Endothelial cell of umbilical vein (primary cell): Measurements from ENCODE around the gene EPB41L4B. TPM values are rescaled to one million over a fixed set of nuclear protein-coding genes. Genes with fewer than 3 reads are reported as not detected.

Experiments
- BruUV-seq: library from RNA; stranded (reverse); fragments of 400-500 nt; replicated peaks from 2 replicates; lab custom pipeline; 2021; lab: Mats Ljungman, UMichigan
- CTCF ChIA-PET: fragments of 300-600, 350-600 bp; sonication (Branson Sonifier 250); formaldehyde crosslinking; loops from one replicate; lab custom pipeline; 2021; ENCODE audit warnings: antibody characterized with exemption, inconsistent platforms; lab: Charles Lee
- POLR2A ChIA-PET: fragments of 300-600, 350-600 bp; sonication (Branson Sonifier 250); formaldehyde crosslinking; loops from one replicate; lab custom pipeline; 2021; ENCODE audit warnings: antibody characterized with exemption, inconsistent platforms; lab: Charles Lee
- DNase-seq: peaks from one replicate; pipeline ENCODE4 v3.0.0-alpha.2; 2011; ENCODE audit warnings: low read depth, low spot score
- FAIRE-seq: peaks from 2 replicates; lab custom pipeline; 2011; peaks lifted over from hg19 to GRCh38; lab: Jason Lieb, UNC
- H2AFZ ChIP-seq: 2 replicates; pipeline ENCODE4 v1.6.0; 2012; ENCODE audit warnings: low read depth, low read length, control low read depth, inconsistent platforms
- H3K27ac ChIP-seq: 2 replicates; pipeline ENCODE4 v1.5.1; 2011; ENCODE audit warnings: low read depth, mild to moderate bottlenecking, control low read depth, low read length, moderate library complexity; ENCODE audit not compliant: insufficient read depth
- H3K27me3 ChIP-seq, 2 experiments: 2 replicates each; pipeline versions ENCODE4 v1.6.0 to v1.6.1; 2011; ENCODE audit warnings: low read length in 2 of 2, mixed read lengths in 1 of 2; ENCODE audit not compliant: control insufficient read depth in 2 of 2, insufficient read depth in 2 of 2
- H3K36me3 ChIP-seq, 2 experiments: 2 replicates in 1 of 2; 3 replicates in 1 of 2; pipeline ENCODE4 v1.5.1; 2011; ENCODE audit warnings: low read length in 2 of 2, mild to moderate bottlenecking in 1 of 2, moderate library complexity in 1 of 2; ENCODE audit not compliant: control insufficient read depth in 2 of 2, insufficient read depth in 2 of 2; ENCODE audit errors: extremely low read depth in 1 of 2
- H3K4me1 ChIP-seq: 3 replicates; pipeline ENCODE4 v1.5.1; 2011; ENCODE audit warnings: mild to moderate bottlenecking, low read length; ENCODE audit not compliant: control insufficient read depth, insufficient read depth; ENCODE audit errors: extremely low read depth
- H3K4me2 ChIP-seq: 2 replicates; pipeline ENCODE4 v1.6.1; 2011; ENCODE audit warnings: low read length, control low read depth, mixed read lengths; ENCODE audit not compliant: insufficient read depth
- H3K4me3 ChIP-seq, 3 experiments: fragments of 200-600 bp in 1 of 3; sonication (generic), shearing (Covaris generic) in 1 of 3; replicated peaks in 1 of 3; 2 replicates each; pipeline ENCODE4 v1.5.1; 2011 to 2016; ENCODE audit warnings: control low read depth in 3 of 3, low read length in 3 of 3, mild to moderate bottlenecking in 2 of 3, inconsistent platforms in 1 of 3, low read depth in 1 of 3, moderate library complexity in 1 of 3; ENCODE audit not compliant: insufficient read depth in 1 of 3
- H3K79me2 ChIP-seq: 2 replicates; pipeline ENCODE4 v1.6.0; 2012; ENCODE audit warnings: low read length, inconsistent platforms; ENCODE audit not compliant: control insufficient read depth, insufficient read depth
- H3K9ac ChIP-seq: replicated peaks from 2 replicates; pipeline ENCODE3; 2011; ENCODE audit warnings: low read length, control low read depth; ENCODE audit not compliant: insufficient read depth; ENCODE audit errors: extremely low read depth
- H3K9me1 ChIP-seq: replicated peaks from 3 replicates; pipeline ENCODE4 v1.6.0; 2011; ENCODE audit warnings: mild to moderate bottlenecking, low read length; ENCODE audit not compliant: control insufficient read depth, insufficient read depth; ENCODE audit errors: extremely low read depth
- H3K9me3 ChIP-seq: replicated peaks from 2 replicates; pipeline ENCODE4 v1.5.1; 2012; ENCODE audit warnings: low read length, inconsistent platforms; ENCODE audit not compliant: control insufficient read depth, insufficient read depth
- H4K20me1 ChIP-seq: replicated peaks from 2 replicates; pipeline ENCODE3; 2011; ENCODE audit warnings: mild to moderate bottlenecking, low read length; ENCODE audit not compliant: control insufficient read depth, insufficient read depth; ENCODE audit errors: extremely low read depth
- EZH2 ChIP-seq: IDR thresholded peaks from 2 replicates; pipeline ENCODE4 v1.6.1; 2012; ENCODE audit warnings: borderline replicate concordance, low read depth, mild to moderate bottlenecking, moderate library complexity, low read length, inconsistent platforms; ENCODE audit not compliant: severe bottlenecking
- FOS ChIP-seq: IDR thresholded peaks from 2 replicates; pipeline ENCODE4 v1.6.1; 2011; ENCODE audit warnings: mild to moderate bottlenecking, low read length, moderate library complexity, borderline replicate concordance; ENCODE audit not compliant: insufficient read depth
- GATA2 ChIP-seq: IDR thresholded peaks from 2 replicates; pipeline ENCODE4 v1.7.0; 2011; ENCODE audit warnings: low read depth, mild to moderate bottlenecking, moderate library complexity, mixed read lengths, low read length; ENCODE audit not compliant: insufficient read length, insufficient read depth
- JUN ChIP-seq: IDR thresholded peaks from 2 replicates; pipeline ENCODE4 v1.6.1; 2011; ENCODE audit warnings: borderline replicate concordance, low read depth; ENCODE audit not compliant: insufficient read length, insufficient read depth
- MAX ChIP-seq: IDR thresholded peaks from 2 replicates; pipeline ENCODE4 v1.6.1; 2011; ENCODE audit not compliant: insufficient read depth, insufficient read length
- MYC ChIP-seq: IDR thresholded peaks from one replicate; pipeline ENCODE4 v1.6.1; 2011; ENCODE audit warnings: mild to moderate bottlenecking, low read depth, low read length
- POLR2A ChIP-seq: IDR thresholded peaks from 2 replicates; pipeline ENCODE4 v1.6.1; 2012; ENCODE audit warnings: low read depth, mild to moderate bottlenecking, control low read depth, low read length
- POLR2AphosphoS5 ChIP-seq: IDR thresholded peaks from 2 replicates; pipeline ENCODE4 v1.6.1; 2012; ENCODE audit warnings: low read depth, mild to moderate bottlenecking, control low read depth, low read length, moderate library complexity; ENCODE audit not compliant: insufficient read depth
- dilution Hi-C: fragments of 300-500 bp; cut with MboI; formaldehyde crosslinking; loops from one replicate; pipeline ENCODE4 v1.15.0; 2019; ENCODE audit warnings: low sequenced_read_pairs; ENCODE audit not compliant: extremely low pct_ligation_motif_present
- intact Hi-C: fragments of 100-400 bp; cut with micrococcal nuclease; formaldehyde crosslinking; loops from one replicate; pipeline ENCODE4 v1.10.0; 2022
- polyA plus RNA-seq, 4 experiments: library from polyadenylated mRNA; depleted of rRNA in 3 of 4; stranded (reverse) in 3 of 4; unstranded in 1 of 4; fragments of >200 nt; gene quantifications; 2 replicates each; pipeline versions ENCODE4 v1.2.1 to v1.2.3, GENCODE V29; 2011 to 2012; ENCODE audit warnings: missing spikeins in 1 of 4
- total RNA-seq: library from RNA; stranded (reverse); gene quantifications from 2 replicates; pipeline ENCODE4 v1.2.3, GENCODE V29; 2021
- TF ChIP-seq, protein P1 (sequence below), 2 donors: IDR thresholded peaks; 1 replicate in 1 of 2; 2 replicates in 1 of 2; pipeline ENCODE4 v1.5.1; 2011; ENCODE audit warnings: low read length in 2 of 2, mild to moderate bottlenecking in 2 of 2, moderate library complexity in 2 of 2, control low read depth in 1 of 2, inconsistent platforms in 1 of 2, low read depth in 1 of 2; ENCODE audit not compliant: insufficient read depth in 1 of 2; ENCODE audit errors: extremely low read depth in 1 of 2

The EPB41L4B gene
- total and polyA plus RNA-seq, 2 donors (not counting 3 experiments of a cell fraction or from before 2014, with no cell fraction given), result 0.10 to 0.15 TPM

- Histone ChIP-seq H4K20me1 (no peaks in the 10 kb centered on the region), H3K36me3 (no peaks in the 10 kb centered on the region), H3K27me3 (peaks cover 0 to 2% of the 10 kb centered on the region in 2 experiments), H3K79me2 (no peaks in the 10 kb centered on the region), H3K4me1 (no peaks in the 10 kb centered on the region), H3K9me1 (no peaks in the 10 kb centered on the region), H3K27ac (no peak overlapping the region), H3K4me3 (no peak overlapping the region), H3K4me2 (no peak overlapping the region), H2AFZ (no peak overlapping the region), H3K9me3 (no peaks in the 10 kb centered on the region), H3K9ac (no peak overlapping the region)
- dilution Hi-C loops (no loop called here), intact Hi-C loops (no loop called here)
- no TSS peak for BruUV-seq
- DNase-seq, result no peak
- ChIA-PET POLR2A (no interaction called here), CTCF (no interaction called here)
- no peak for FAIRE-seq
- no peak for TF ChIP-seq POLR2AphosphoS5
- TF ChIP-seq JUN, result no peak
- TF ChIP-seq MAX, result no peak
- TF ChIP-seq GATA2, result no peak
- no peak for TF ChIP-seq FOS
- TF ChIP-seq, protein P1, sequence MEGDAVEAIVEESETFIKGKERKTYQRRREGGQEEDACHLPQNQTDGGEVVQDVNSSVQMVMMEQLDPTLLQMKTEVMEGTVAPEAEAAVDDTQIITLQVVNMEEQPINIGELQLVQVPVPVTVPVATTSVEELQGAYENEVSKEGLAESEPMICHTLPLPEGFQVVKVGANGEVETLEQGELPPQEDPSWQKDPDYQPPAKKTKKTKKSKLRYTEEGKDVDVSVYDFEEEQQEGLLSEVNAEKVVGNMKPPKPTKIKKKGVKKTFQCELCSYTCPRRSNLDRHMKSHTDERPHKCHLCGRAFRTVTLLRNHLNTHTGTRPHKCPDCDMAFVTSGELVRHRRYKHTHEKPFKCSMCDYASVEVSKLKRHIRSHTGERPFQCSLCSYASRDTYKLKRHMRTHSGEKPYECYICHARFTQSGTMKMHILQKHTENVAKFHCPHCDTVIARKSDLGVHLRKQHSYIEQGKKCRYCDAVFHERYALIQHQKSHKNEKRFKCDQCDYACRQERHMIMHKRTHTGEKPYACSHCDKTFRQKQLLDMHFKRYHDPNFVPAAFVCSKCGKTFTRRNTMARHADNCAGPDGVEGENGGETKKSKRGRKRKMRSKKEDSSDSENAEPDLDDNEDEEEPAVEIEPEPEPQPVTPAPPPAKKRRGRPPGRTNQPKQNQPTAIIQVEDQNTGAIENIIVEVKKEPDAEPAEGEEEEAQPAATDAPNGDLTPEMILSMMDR (IDR thresholded peaks at IDR 0.05; ENCODE audit: extremely low read depth in 1 of 2, insufficient read depth in 1 of 2, low read depth in 1 of 2, low read length in 2 of 2), result no peak
- TF ChIP-seq MYC, result no peak
- TF ChIP-seq POLR2A, result no peak
- no peak for TF ChIP-seq EZH2
Observed at GRCh38 chr9:109212768-109213167, 108.1 kb downstream of the EPB41L4B start.
